Vagina (tissue), 2 donors: ENCODE measurements around the gene NHP2. TPM values are rescaled to one million over a fixed set of nuclear protein-coding genes. Genes with fewer than 3 reads are reported as not detected.

Experiments
- DNase-seq, 2 donors: peaks; one replicate each; pipeline ENCODE4 v3.0.0-alpha.2; 2017; ENCODE audit errors: extremely low spot score in 2 of 2
- H3K27ac ChIP-seq: fragments of 200-600 bp; sonication (generic); one replicate; pipeline ENCODE4 v1.5.1; 2019
- H3K27me3 ChIP-seq: fragments of 200-600 bp; sonication (generic); one replicate; pipeline ENCODE4 v1.5.1; 2019
- H3K36me3 ChIP-seq, 2 donors: fragments of 200-600 bp; sonication (generic); one replicate each; pipeline ENCODE4 v1.5.1; 2017 to 2019
- H3K4me1 ChIP-seq: fragments of 200-600 bp; sonication (generic); one replicate; pipeline ENCODE4 v1.5.1; 2019
- H3K4me3 ChIP-seq, 2 donors: fragments of 200-600 bp; sonication (generic); 1 replicate in 1 of 2; 2 replicates in 1 of 2; pipeline ENCODE4 v1.5.1; 2016 to 2019
- H3K9me3 ChIP-seq: fragments of 200-600 bp; sonication (generic); one replicate; pipeline ENCODE4 v1.5.1; 2019
- CTCF ChIP-seq, 3 experiments: fragments of 450-650 bp in 2 of 3; fragments of 200-600 bp in 1 of 3; sonication (generic) in 1 of 3; IDR thresholded peaks; one replicate each; pipeline ENCODE4 v1.5.1; 2017 to 2019; ENCODE audit warnings: antibody characterized with exemption in 3 of 3, mild to moderate bottlenecking in 2 of 3, moderate library complexity in 2 of 3
- POLR2A ChIP-seq, 2 donors: fragments of 450-650 bp; IDR thresholded peaks; one replicate each; pipeline ENCODE4 v1.6.1; 2017; ENCODE audit warnings: antibody characterized with exemption in 2 of 2, mild to moderate bottlenecking in 2 of 2, moderate library complexity in 2 of 2
- POLR2AphosphoS5 ChIP-seq, 2 donors: sonication (generic); formaldehyde crosslinking; IDR thresholded peaks; one replicate each; pipeline ENCODE4 v1.9.0; 2017; ENCODE audit warnings: antibody characterized with exemption in 2 of 2, mild to moderate bottlenecking in 2 of 2, low read depth in 1 of 2; ENCODE audit not compliant: insufficient read depth in 1 of 2
- intact Hi-C: fragments of 100-400 bp; cut with DNase I; formaldehyde crosslinking; loops from one replicate; pipeline ENCODE4 v1.15.1; 2023
- total RNA-seq: library from RNA; depleted of rRNA; stranded (reverse); fragments of >200 nt; gene quantifications from one replicate; pipeline ENCODE4 v1.2.3, GENCODE V29; 2016

Gene NHP2
- total RNA-seq, 1 donor from 2014 or later: 172 TPM

- peaks cover 35% of the 10 kb centered on the region for H3K4me1 ChIP-seq
- intact Hi-C loops: no loop called here
- H3K27me3 ChIP-seq: no peaks in the 10 kb centered on the region
- peak overlapping the region; percentile 24 for H3K4me3 ChIP-seq
- TF ChIP-seq POLR2AphosphoS5 (IDR thresholded peaks at IDR 0.05; ENCODE audit: insufficient read depth in 1 of 2, low read depth in 1 of 2) (no peak), CTCF (IDR thresholded peaks at IDR 0.05) (no peak), POLR2A (IDR thresholded peaks at IDR 0.05) (no peak)
- H3K36me3 ChIP-seq: no peaks in the 10 kb centered on the region
- DNase-seq: no peak
- H3K9me3 ChIP-seq: no peaks in the 10 kb centered on the region
- no peak overlapping the region for H3K27ac ChIP-seq
Observed at GRCh38 chr5:178121391-178122276, 32.1 kb downstream of the NHP2 start.

GRCh38 chr5:178120607-178121357, 32.9 kb downstream of the NHP2 start:
- Histone ChIP-seq H3K36me3 (no peaks in the 10 kb centered on the region), H3K27ac (no peak overlapping the region), H3K4me3 (peak overlapping the region; percentile 24), H3K27me3 (no peaks in the 10 kb centered on the region), H3K9me3 (no peaks in the 10 kb centered on the region), H3K4me1 (peaks cover 39% of the 10 kb centered on the region)
- no peak for DNase-seq
- peak in 1 of 2 donors; percentile 32 for TF ChIP-seq POLR2AphosphoS5 (IDR thresholded peaks at IDR 0.05; ENCODE audit: insufficient read depth in 1 of 2, low read depth in 1 of 2)
- TF ChIP-seq CTCF (IDR thresholded peaks at IDR 0.05): peak in 2 of 3 experiments; percentile 4 to 11
- no peak for TF ChIP-seq POLR2A (IDR thresholded peaks at IDR 0.05)
- intact Hi-C loops: no loop called here

- TF ChIP-seq CTCF (IDR thresholded peaks at IDR 0.05) (no peak), POLR2A (IDR thresholded peaks at IDR 0.05) (no peak), POLR2AphosphoS5 (IDR thresholded peaks at IDR 0.05; ENCODE audit: insufficient read depth in 1 of 2, low read depth in 1 of 2) (no peak)
- no peak overlapping the region for H3K4me3 ChIP-seq
- no peak for DNase-seq
- H3K27ac ChIP-seq: no peak overlapping the region
- H3K9me3 ChIP-seq: no peaks in the 10 kb centered on the region
- peaks cover 44% of the 10 kb centered on the region for H3K4me1 ChIP-seq
- no peaks in the 10 kb centered on the region for H3K36me3 ChIP-seq
- H3K27me3 ChIP-seq: no peaks in the 10 kb centered on the region
- intact Hi-C loops: no loop called here
Observed at GRCh38 chr5:178119915-178120606, 33.6 kb downstream of the NHP2 start.

GRCh38 chr5:178117923-178118701, 35.6 kb downstream of the NHP2 start:
- Histone ChIP-seq H3K4me3 (no peak overlapping the region), H3K9me3 (no peaks in the 10 kb centered on the region), H3K27me3 (no peaks in the 10 kb centered on the region), H3K4me1 (peaks cover 42% of the 10 kb centered on the region), H3K36me3 (no peaks in the 10 kb centered on the region), H3K27ac (no peak overlapping the region)
- DNase-seq: no peak
- intact Hi-C loops: no loop called here
- TF ChIP-seq CTCF (IDR thresholded peaks at IDR 0.05): no peak
- TF ChIP-seq POLR2A (IDR thresholded peaks at IDR 0.05): no peak
- no peak for TF ChIP-seq POLR2AphosphoS5 (IDR thresholded peaks at IDR 0.05; ENCODE audit: insufficient read depth in 1 of 2, low read depth in 1 of 2)
